GM12878 (cell line): ENCODE results near the gene ANKRD34C. TPM values are rescaled to one million over a fixed set of nuclear protein-coding genes. Genes with fewer than 3 reads are reported as not detected.

ENCODE experiments used
- ATAC-seq: fragments of 200-7000 bp; cut with Tn5 transposase; 3 replicates; pipeline ENCODE4 v1.9.1; 2020; ENCODE audit warnings: mild to moderate bottlenecking, moderate library complexity
- BruUV-seq: library from RNA; stranded (reverse); fragments of 400-500 nt; replicated peaks from 2 replicates; lab custom pipeline; 2021; lab: Mats Ljungman, UMichigan
- CTCF ChIA-PET: fragments of 300-600 bp; sonication (Branson Sonifier 250); formaldehyde crosslinking; extraction: SDS; loops from one replicate; lab custom pipeline; 2021; ENCODE audit warnings: inconsistent platforms; lab: Yijun Ruan, JAX
- POLR2A ChIA-PET: fragments of 350-600 bp; formaldehyde crosslinking; extraction: SDS; loops from one replicate; lab custom pipeline; 2021; ENCODE audit warnings: inconsistent platforms; lab: Charles Lee
- RAD21 ChIA-PET: fragments of 300-600 bp; sonication (Branson Sonifier 250); formaldehyde crosslinking; loops from one replicate; lab custom pipeline; 2023; ENCODE audit warnings: antibody characterized with exemption; ENCODE audit not compliant: unreplicated experiment; lab: Charles Lee
- SMC1A ChIA-PET: fragments of 300-600 bp; sonication (Branson Sonifier 250); formaldehyde crosslinking; loops from one replicate; lab custom pipeline; 2023; ENCODE audit not compliant: unreplicated experiment, uncharacterized antibody; lab: Charles Lee
- DNase-seq: peaks from one replicate; pipeline ENCODE4 v3.0.0-alpha.2; 2011; ENCODE audit warnings: low read depth, low spot score
- FAIRE-seq: peaks from 3 replicates; lab custom pipeline; 2011; peaks lifted over from hg19 to GRCh38; lab: Jason Lieb, UNC
- H2AFZ ChIP-seq: 2 replicates; pipeline ENCODE4 v1.6.0; 2011; ENCODE audit warnings: low read depth, low read length, control low read depth; ENCODE audit not compliant: control insufficient read depth
- H3K27ac ChIP-seq: 2 replicates; pipeline ENCODE4 v1.5.1; 2011; ENCODE audit warnings: control low read depth; ENCODE audit not compliant: control insufficient read depth, insufficient read depth
- H3K27me3 ChIP-seq, 2 experiments: replicated peaks in 1 of 2; 2 replicates each; pipeline versions ENCODE4 v1.6.0 to v1.6.1; 2011; ENCODE audit warnings: low read length in 1 of 2; ENCODE audit not compliant: control insufficient read depth in 2 of 2, insufficient read depth in 2 of 2
- H3K36me3 ChIP-seq, 2 experiments: 2 replicates each; pipeline ENCODE4 v1.5.1; 2011; ENCODE audit warnings: low read length in 1 of 2; ENCODE audit not compliant: control insufficient read depth in 2 of 2, insufficient read depth in 2 of 2
- H3K4me1 ChIP-seq: 2 replicates; pipeline ENCODE4 v1.6.1; 2011; ENCODE audit warnings: mild to moderate bottlenecking, low read length, moderate library complexity, mixed read lengths; ENCODE audit not compliant: control insufficient read depth, insufficient read depth
- H3K4me2 ChIP-seq: 2 replicates; pipeline ENCODE4 v1.6.0; 2011; ENCODE audit warnings: control low read depth; ENCODE audit not compliant: control insufficient read depth, insufficient read depth
- H3K4me3 ChIP-seq: fragments of 200-600 bp; sonication (generic); 2 replicates; pipeline ENCODE4 v1.5.1; 2016
- H3K79me2 ChIP-seq: 2 replicates; pipeline ENCODE4 v1.6.0; 2011; ENCODE audit warnings: low read length; ENCODE audit not compliant: control insufficient read depth, insufficient read depth
- H3K9ac ChIP-seq: 2 replicates; pipeline ENCODE4 v1.8.0; 2011; ENCODE audit warnings: low read length, control low read depth, mixed read lengths; ENCODE audit not compliant: control insufficient read depth, insufficient read depth
- H3K9me3 ChIP-seq: replicated peaks from 3 replicates; pipeline ENCODE4 v1.5.1; 2011; ENCODE audit warnings: mild to moderate bottlenecking, low read length; ENCODE audit not compliant: control insufficient read depth, insufficient read depth
- H4K20me1 ChIP-seq: 2 replicates; pipeline ENCODE4 v1.6.0; 2011; ENCODE audit not compliant: control insufficient read depth, insufficient read depth
- HDGF ChIP-seq: fragments of 450-650 bp; IDR thresholded peaks from 2 replicates; pipeline ENCODE4 v1.6.1; 2016; ENCODE audit warnings: antibody characterized with exemption
- IKZF1 ChIP-seq: fragments of 450-650 bp; conservative IDR thresholded peaks from 2 replicates; pipeline ENCODE4 v1.6.1; 2017; ENCODE audit warnings: antibody characterized with exemption, mild to moderate bottlenecking
- IRF4 ChIP-seq: IDR thresholded peaks from 2 replicates; pipeline ENCODE4 v1.6.1; 2011; ENCODE audit warnings: low read depth, low read length
- MEF2B ChIP-seq: fragments of 450-650 bp; IDR thresholded peaks from 2 replicates; pipeline ENCODE4 v1.6.1; 2018; ENCODE audit warnings: mild to moderate bottlenecking, moderate library complexity; ENCODE audit not compliant: partially characterized antibody, poor library complexity, severe bottlenecking
- NFYA ChIP-seq: IDR thresholded peaks from 2 replicates; pipeline ENCODE4 v1.6.1; 2011; ENCODE audit warnings: low read depth, mild to moderate bottlenecking, low read length, improper control_type of control experiment, borderline replicate concordance
- NR2C1 ChIP-seq: fragments of 450-650 bp; IDR thresholded peaks from 2 replicates; pipeline ENCODE4 v1.6.1; 2017; ENCODE audit warnings: antibody characterized with exemption, mild to moderate bottlenecking, moderate library complexity
- RAD51 ChIP-seq: fragments of 450-650 bp; IDR thresholded peaks from 2 replicates; pipeline ENCODE4 v1.6.1; 2016; ENCODE audit warnings: moderate library complexity, mild to moderate bottlenecking, inconsistent platforms
- RBBP5 ChIP-seq: fragments of 200-600 bp; sonication (generic); conservative IDR thresholded peaks from 2 replicates; pipeline ENCODE4 v1.6.1; 2016
- RFX5 ChIP-seq: IDR thresholded peaks from 2 replicates; pipeline ENCODE4 v1.6.1; 2011; ENCODE audit warnings: low read depth, low read length, improper control_type of control experiment
- SRF ChIP-seq, 2 experiments: IDR thresholded peaks; 2 replicates each; pipeline ENCODE4 v1.6.1; 2011; ENCODE audit warnings: low read depth in 2 of 2, low read length in 2 of 2, mild to moderate bottlenecking in 1 of 2, moderate library complexity in 1 of 2
- TCF12 ChIP-seq: IDR thresholded peaks from 2 replicates; pipeline ENCODE4 v1.6.1; 2011; ENCODE audit warnings: low read depth, mild to moderate bottlenecking, low read length
- TCF7 ChIP-seq: IDR thresholded peaks from 2 replicates; pipeline ENCODE4 v1.6.1; 2014; ENCODE audit warnings: antibody characterized with exemption, borderline replicate concordance
- ZBED1 ChIP-seq: IDR thresholded peaks from 2 replicates; pipeline ENCODE4 v1.6.1; 2016; ENCODE audit warnings: borderline replicate concordance
- ZNF384 ChIP-seq: IDR thresholded peaks from 2 replicates; pipeline ENCODE4 v1.6.1; 2012; ENCODE audit warnings: low read depth, mild to moderate bottlenecking, low read length, improper control_type of control experiment, borderline replicate concordance
- WGBS: methylation state at CpG from one replicate; pipeline ENCODE4 v1.1.6; 2016; ENCODE audit warnings: low lambda C conversion rate; ENCODE audit not compliant: insufficient replicate concordance, insufficient coverage; ENCODE audit errors: missing lambda C conversion rate; 5-methylcytosine and 5-hydroxymethylcytosine counted together
- in situ Hi-C: fragments of 300-500 bp; cut with MboI; formaldehyde crosslinking; loops from 9 replicates; pipeline ENCODE4 v1.14.3; 2018; ENCODE audit warnings: mixed read lengths
- intact Hi-C: fragments of 100-400 bp; cut with micrococcal nuclease; formaldehyde crosslinking; loops from one replicate; pipeline ENCODE4 v1.14.2; 2022; ENCODE audit not compliant: unreplicated experiment
- polyA plus RNA-seq, 11 experiments: library from polyadenylated mRNA; depleted of rRNA in 4 of 11; unstranded in 6 of 11; stranded (reverse) in 5 of 11; fragments of >200 nt; fragmentation: Nextera tagmentation in 4 of 11; fragmentation: Illumina TruSeq in 1 of 11; extraction: Ambion mirVana in 4 of 11; extraction: Trizol in 1 of 11; gene quantifications; 1 replicate in 1 of 11; 2 replicates in 10 of 11; pipeline versions ENCODE4 v1.2.1 to v1.2.3, GENCODE V29; 2011 to 2016; ENCODE audit warnings: inconsistent platforms in 2 of 11, missing spikeins in 2 of 11, low read depth in 1 of 11
- total RNA-seq, 4 experiments: library from RNA; depleted of rRNA in 3 of 4; stranded (reverse); fragments of >200 nt in 3 of 4; fragmentation: Illumina TruSeq in 1 of 4; extraction: Trizol in 1 of 4; gene quantifications; 2 replicates each; pipeline versions ENCODE4 v1.2.1 to v1.2.3, GENCODE V29; 2013 to 2021
- TF ChIP-seq, protein P1 (sequence below): IDR thresholded peaks from 2 replicates; pipeline ENCODE4 v1.6.1; 2011; ENCODE audit warnings: borderline replicate concordance, low read depth, mild to moderate bottlenecking, moderate library complexity, mixed read lengths, low read length; ENCODE audit not compliant: insufficient read depth; ENCODE audit errors: extremely low read length
- TF ChIP-seq, protein P2 (sequence below): fragments of 450-650 bp; IDR thresholded peaks from 2 replicates; pipeline ENCODE4 v1.6.1; 2017; ENCODE audit warnings: mild to moderate bottlenecking, low read depth, inconsistent platforms; ENCODE audit not compliant: poor library complexity, severe bottlenecking
- TF ChIP-seq, protein P3 (sequence below): IDR thresholded peaks from 2 replicates; pipeline ENCODE4 v1.6.1; 2012; ENCODE audit warnings: low read length, inconsistent platforms
- TF ChIP-seq, protein P4 (sequence below): fragments of 450-650 bp; IDR thresholded peaks from 2 replicates; pipeline ENCODE4 v1.6.1; 2017; ENCODE audit warnings: borderline replicate concordance

Gene ANKRD34C
- total and polyA plus RNA-seq, 10 of the 15 experiments (the other 5 are each of a cell fraction or from before 2014, with no cell fraction given), result 0.01 TPM; not detected in 9

DNA sequence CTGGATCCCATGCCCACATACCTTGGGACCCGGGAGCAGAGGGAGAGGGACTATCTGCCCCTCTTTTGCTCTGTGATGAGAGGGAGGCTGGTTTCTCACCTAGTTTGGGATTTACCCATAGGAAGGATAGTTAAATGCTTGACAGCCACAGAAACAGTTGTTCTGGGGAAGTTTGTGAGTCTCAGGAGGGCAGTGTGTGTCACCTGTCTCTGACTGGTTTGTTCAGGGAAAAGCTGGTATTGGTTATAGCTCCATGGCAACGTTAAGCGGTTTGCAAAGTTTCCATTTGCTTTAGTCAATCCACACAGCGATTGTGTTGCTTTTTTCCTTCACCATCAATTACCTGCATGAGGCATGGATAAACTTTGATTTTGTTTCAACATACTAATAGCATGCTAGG lies 24.7 kb downstream of the ANKRD34C start:
- SMC1A ChIA-PET, result interaction anchor here (1.1 kb wide), 1 partner anchor 10 kb away, joined by 3 read pairs; no protein-coding TSS in a partner anchor

More for the DNA sequence above, 24.7 kb downstream of the ANKRD34C start:
- Histone ChIP-seq H3K36me3 (no peaks in the 10 kb centered on the region), H3K4me3 (no peak overlapping the region), H3K4me2 (no peak overlapping the region), H3K4me1 (peaks cover 4% of the 10 kb centered on the region), H3K27me3 (peaks cover 0 to 7% of the 10 kb centered on the region in 2 experiments; a peak in 2 of 4 replicates), H3K9ac (no peak overlapping the region), H3K9me3 (no peaks in the 10 kb centered on the region), H3K27ac (no peak overlapping the region), H3K79me2 (peaks cover 12% of the 10 kb centered on the region), H2AFZ (no peak overlapping the region), H4K20me1 (no peaks in the 10 kb centered on the region)
- RAD21 ChIA-PET, result no interaction called here
- 13% methylated on average over 4 of the region's 4 CpGs for WGBS
- intact Hi-C loops (no loop called here), in situ Hi-C loops (no loop called here)
- BruUV-seq, result no TSS peak
- POLR2A ChIA-PET, result no interaction called here
- DNase-seq, result no peak
- FAIRE-seq, result no peak
- ATAC-seq, result no peak
- CTCF ChIA-PET, result interaction anchor here (0.7 kb wide), 1 partner anchor 75 kb away, joined by 3 read pairs; no protein-coding TSS in a partner anchor
- TF ChIP-seq SRF (IDR thresholded peaks at IDR 0.05; ENCODE audit: low read depth in 2 of 2, low read length in 2 of 2) (no peak), RAD51 (no peak), IRF4 (no peak), ZNF384 (no peak), RFX5 (peak; percentile 66; the same call in 1 of the 2 replicates), ZBED1 (no peak), RBBP5 (no peak), IKZF1 (0 out of 2 replicates have a peak, but pooled peaks have one; percentile 24), TCF7 (no peak), HDGF (no peak), NFYA (no peak), TCF12 (no peak), NR2C1 (no peak), MEF2B (peak; percentile 57)
- TF ChIP-seq, protein P1, sequence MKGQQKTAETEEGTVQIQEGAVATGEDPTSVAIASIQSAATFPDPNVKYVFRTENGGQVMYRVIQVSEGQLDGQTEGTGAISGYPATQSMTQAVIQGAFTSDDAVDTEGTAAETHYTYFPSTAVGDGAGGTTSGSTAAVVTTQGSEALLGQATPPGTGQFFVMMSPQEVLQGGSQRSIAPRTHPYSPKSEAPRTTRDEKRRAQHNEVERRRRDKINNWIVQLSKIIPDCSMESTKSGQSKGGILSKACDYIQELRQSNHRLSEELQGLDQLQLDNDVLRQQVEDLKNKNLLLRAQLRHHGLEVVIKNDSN, result no peak
- TF ChIP-seq, protein P2, sequence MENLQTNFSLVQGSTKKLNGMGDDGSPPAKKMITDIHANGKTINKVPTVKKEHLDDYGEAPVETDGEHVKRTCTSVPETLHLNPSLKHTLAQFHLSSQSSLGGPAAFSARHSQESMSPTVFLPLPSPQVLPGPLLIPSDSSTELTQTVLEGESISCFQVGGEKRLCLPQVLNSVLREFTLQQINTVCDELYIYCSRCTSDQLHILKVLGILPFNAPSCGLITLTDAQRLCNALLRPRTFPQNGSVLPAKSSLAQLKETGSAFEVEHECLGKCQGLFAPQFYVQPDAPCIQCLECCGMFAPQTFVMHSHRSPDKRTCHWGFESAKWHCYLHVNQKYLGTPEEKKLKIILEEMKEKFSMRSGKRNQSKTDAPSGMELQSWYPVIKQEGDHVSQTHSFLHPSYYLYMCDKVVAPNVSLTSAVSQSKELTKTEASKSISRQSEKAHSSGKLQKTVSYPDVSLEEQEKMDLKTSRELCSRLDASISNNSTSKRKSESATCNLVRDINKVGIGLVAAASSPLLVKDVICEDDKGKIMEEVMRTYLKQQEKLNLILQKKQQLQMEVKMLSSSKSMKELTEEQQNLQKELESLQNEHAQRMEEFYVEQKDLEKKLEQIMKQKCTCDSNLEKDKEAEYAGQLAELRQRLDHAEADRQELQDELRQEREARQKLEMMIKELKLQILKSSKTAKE, result no peak
- TF ChIP-seq, protein P3, sequence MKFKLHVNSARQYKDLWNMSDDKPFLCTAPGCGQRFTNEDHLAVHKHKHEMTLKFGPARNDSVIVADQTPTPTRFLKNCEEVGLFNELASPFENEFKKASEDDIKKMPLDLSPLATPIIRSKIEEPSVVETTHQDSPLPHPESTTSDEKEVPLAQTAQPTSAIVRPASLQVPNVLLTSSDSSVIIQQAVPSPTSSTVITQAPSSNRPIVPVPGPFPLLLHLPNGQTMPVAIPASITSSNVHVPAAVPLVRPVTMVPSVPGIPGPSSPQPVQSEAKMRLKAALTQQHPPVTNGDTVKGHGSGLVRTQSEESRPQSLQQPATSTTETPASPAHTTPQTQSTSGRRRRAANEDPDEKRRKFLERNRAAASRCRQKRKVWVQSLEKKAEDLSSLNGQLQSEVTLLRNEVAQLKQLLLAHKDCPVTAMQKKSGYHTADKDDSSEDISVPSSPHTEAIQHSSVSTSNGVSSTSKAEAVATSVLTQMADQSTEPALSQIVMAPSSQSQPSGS, result no peak
- TF ChIP-seq, protein P4, sequence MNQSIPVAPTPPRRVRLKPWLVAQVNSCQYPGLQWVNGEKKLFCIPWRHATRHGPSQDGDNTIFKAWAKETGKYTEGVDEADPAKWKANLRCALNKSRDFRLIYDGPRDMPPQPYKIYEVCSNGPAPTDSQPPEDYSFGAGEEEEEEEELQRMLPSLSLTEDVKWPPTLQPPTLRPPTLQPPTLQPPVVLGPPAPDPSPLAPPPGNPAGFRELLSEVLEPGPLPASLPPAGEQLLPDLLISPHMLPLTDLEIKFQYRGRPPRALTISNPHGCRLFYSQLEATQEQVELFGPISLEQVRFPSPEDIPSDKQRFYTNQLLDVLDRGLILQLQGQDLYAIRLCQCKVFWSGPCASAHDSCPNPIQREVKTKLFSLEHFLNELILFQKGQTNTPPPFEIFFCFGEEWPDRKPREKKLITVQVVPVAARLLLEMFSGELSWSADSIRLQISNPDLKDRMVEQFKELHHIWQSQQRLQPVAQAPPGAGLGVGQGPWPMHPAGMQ, result no peak
